Amniotic stem cell (primary cell): ENCODE data around the gene C19orf33.

Experiments used
- DNase-seq: peaks from one replicate; lab custom pipeline; 2025; lab: John Stamatoyannopoulos, UW

Gene C19orf33

GRCh38 chr19:38308926-38309614 lies 5.0 kb downstream of the C19orf33 start:
- DNase-seq: no peak

- no peak for DNase-seq
Measured at GRCh38 chr19:38309615-38310278, 5.7 kb downstream of the C19orf33 start.

GRCh38 chr19:38310279-38310670 lies 6.2 kb downstream of the C19orf33 start:
- DNase-seq: no peak

GRCh38 chr19:38310986-38311385 lies 6.9 kb downstream of the C19orf33 start:
- DNase-seq: no peak

GRCh38 chr19:38315657-38316476 lies 11.8 kb downstream of the C19orf33 start, which contains the start of gene YIF1B:
Gene YIF1B, minus strand, starts transcription at chr19:38315947. Its CDS starts 30 bp downstream, at chr19:38315917.
- DNase-seq: peak; percentile 96

GRCh38 chr19:38316477-38317067 lies 12.5 kb downstream of the C19orf33 start:
- no peak for DNase-seq

GRCh38 chr19:38317104-38317612 lies 13.1 kb downstream of the C19orf33 start:
- DNase-seq: no peak

GRCh38 chr19:38318660-38319059 lies 14.6 kb downstream of the C19orf33 start:
- no peak for DNase-seq

GRCh38 chr19:38319421-38320258 lies 15.6 kb downstream of the C19orf33 start, which contains the start of gene KCNK6:
Gene KCNK6, plus strand, starts transcription at chr19:38319845. Its CDS starts 106 bp downstream, at chr19:38319951.
- DNase-seq: no peak

- DNase-seq: no peak
Measured at GRCh38 chr19:38320969-38321339, 16.9 kb downstream of the C19orf33 start.

GRCh38 chr19:38321646-38322196 lies 17.7 kb downstream of the C19orf33 start:
- DNase-seq: no peak

GRCh38 chr19:38323291-38323690 lies 19.2 kb downstream of the C19orf33 start:
- DNase-seq: no peak

- DNase-seq: no peak
Measured at GRCh38 chr19:38324431-38324830, 20.4 kb downstream of the C19orf33 start.

GRCh38 chr19:38326591-38326990 lies 22.5 kb downstream of the C19orf33 start:
- no peak for DNase-seq

GRCh38 chr19:38329651-38330050 lies 25.6 kb downstream of the C19orf33 start:
- DNase-seq: no peak

GRCh38 chr19:38331728-38332127 lies 27.7 kb downstream of the C19orf33 start:
- DNase-seq: no peak

GRCh38 chr19:38333245-38333644 lies 29.2 kb downstream of the C19orf33 start:
- no peak for DNase-seq

GRCh38 chr19:38335949-38336637 lies 32.0 kb downstream of the C19orf33 start:
- peak; percentile 83 for DNase-seq

- DNase-seq: peak; percentile 78
Measured at GRCh38 chr19:38336638-38337359, 32.7 kb downstream of the C19orf33 start.

- DNase-seq: no peak
Measured at GRCh38 chr19:38337360-38337653, 33.3 kb downstream of the C19orf33 start.
